Suprapubic skin (tissue), 4 donors: ENCODE measurements around the gene XRRA1. TPM values are rescaled to one million over a fixed set of nuclear protein-coding genes. Genes with fewer than 3 reads are reported as not detected.

ENCODE experiments used
- DNase-seq, 2 donors: peaks; one replicate each; pipeline ENCODE4 v3.0.0-alpha.2; 2019; ENCODE audit warnings: low spot score in 2 of 2
- H3K27ac ChIP-seq: fragments of 200-600 bp; sonication (generic); one replicate; pipeline ENCODE4 v1.5.1; 2019
- H3K27me3 ChIP-seq: fragments of 200-600 bp; sonication (generic); one replicate; pipeline ENCODE4 v1.5.1; 2019
- H3K36me3 ChIP-seq: fragments of 200-600 bp; sonication (generic); one replicate; pipeline ENCODE4 v1.5.1; 2019
- H3K4me1 ChIP-seq: fragments of 200-600 bp; sonication (generic); one replicate; pipeline ENCODE4 v1.5.1; 2019
- H3K4me3 ChIP-seq: fragments of 200-600 bp; sonication (generic); one replicate; pipeline ENCODE4 v1.5.1; 2019; ENCODE audit warnings: mild to moderate bottlenecking
- H3K9me3 ChIP-seq: fragments of 200-600 bp; sonication (generic); one replicate; pipeline ENCODE4 v1.5.1; 2019
- EP300 ChIP-seq: sonication (generic); formaldehyde crosslinking; IDR thresholded peaks from one replicate; pipeline ENCODE4 v1.6.1; 2017; ENCODE audit warnings: antibody characterized with exemption
- POLR2A ChIP-seq, 2 donors: fragments of 450-650 bp; IDR thresholded peaks; one replicate each; pipeline ENCODE4 v1.6.1; 2017; ENCODE audit warnings: antibody characterized with exemption in 2 of 2, mild to moderate bottlenecking in 2 of 2, moderate library complexity in 2 of 2
- POLR2AphosphoS5 ChIP-seq, 3 donors: sonication (generic); formaldehyde crosslinking; IDR thresholded peaks; one replicate each; pipeline ENCODE4 v1.6.1; 2017; ENCODE audit warnings: antibody characterized with exemption in 3 of 3
- WGBS: methylation state at CpG from one replicate; pipeline ENCODE4 v1.1.5; 2018; 5-methylcytosine and 5-hydroxymethylcytosine counted together
- total RNA-seq, 4 donors: library from RNA; depleted of rRNA; stranded (reverse); fragments of >200 nt; gene quantifications; one replicate each; pipeline ENCODE4 v1.1.0, GENCODE V29; 2016
- TF ChIP-seq, protein P1 (sequence below), 2 donors: fragments of 200-600 bp in 1 of 2; fragments of 450-650 bp in 1 of 2; sonication (generic) in 1 of 2; IDR thresholded peaks; one replicate each; pipeline ENCODE4 v1.5.1; 2016 to 2019; ENCODE audit warnings: antibody characterized with exemption in 2 of 2, mild to moderate bottlenecking in 1 of 2, moderate library complexity in 1 of 2

XRRA1 gene
- total RNA-seq, 4 donors from 2014 or later = 10.5 to 17.4 (median 13.7) TPM

DNA sequence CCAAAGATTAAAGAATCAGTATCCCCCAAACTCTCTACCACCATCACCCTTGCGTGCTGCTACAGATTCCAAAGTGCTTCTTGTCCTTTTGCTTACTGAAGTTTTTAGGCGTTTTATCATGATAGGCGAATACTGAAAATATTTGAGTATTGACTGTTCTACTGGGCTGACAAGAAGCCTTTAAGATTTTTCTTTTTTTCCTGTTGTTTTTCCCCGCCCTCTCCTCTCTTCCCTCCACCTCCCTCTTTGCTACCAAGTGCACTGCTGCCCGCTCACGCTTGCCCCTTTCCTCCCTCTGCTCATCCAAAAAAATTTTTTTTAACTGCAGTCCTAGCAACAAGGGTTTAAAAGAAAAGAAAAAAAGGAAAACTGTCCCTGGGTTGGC lies 854 bp upstream of the XRRA1 start:
- H3K9me3 ChIP-seq = no peaks in the 10 kb centered on the region
- peaks cover 4% of the 10 kb centered on the region for H3K36me3 ChIP-seq
- H3K4me3 ChIP-seq = peak overlapping the region; percentile 89
- no peaks in the 10 kb centered on the region for H3K27me3 ChIP-seq
- TF ChIP-seq POLR2AphosphoS5 (IDR thresholded peaks at IDR 0.05) = no peak
- TF ChIP-seq, protein P1, sequence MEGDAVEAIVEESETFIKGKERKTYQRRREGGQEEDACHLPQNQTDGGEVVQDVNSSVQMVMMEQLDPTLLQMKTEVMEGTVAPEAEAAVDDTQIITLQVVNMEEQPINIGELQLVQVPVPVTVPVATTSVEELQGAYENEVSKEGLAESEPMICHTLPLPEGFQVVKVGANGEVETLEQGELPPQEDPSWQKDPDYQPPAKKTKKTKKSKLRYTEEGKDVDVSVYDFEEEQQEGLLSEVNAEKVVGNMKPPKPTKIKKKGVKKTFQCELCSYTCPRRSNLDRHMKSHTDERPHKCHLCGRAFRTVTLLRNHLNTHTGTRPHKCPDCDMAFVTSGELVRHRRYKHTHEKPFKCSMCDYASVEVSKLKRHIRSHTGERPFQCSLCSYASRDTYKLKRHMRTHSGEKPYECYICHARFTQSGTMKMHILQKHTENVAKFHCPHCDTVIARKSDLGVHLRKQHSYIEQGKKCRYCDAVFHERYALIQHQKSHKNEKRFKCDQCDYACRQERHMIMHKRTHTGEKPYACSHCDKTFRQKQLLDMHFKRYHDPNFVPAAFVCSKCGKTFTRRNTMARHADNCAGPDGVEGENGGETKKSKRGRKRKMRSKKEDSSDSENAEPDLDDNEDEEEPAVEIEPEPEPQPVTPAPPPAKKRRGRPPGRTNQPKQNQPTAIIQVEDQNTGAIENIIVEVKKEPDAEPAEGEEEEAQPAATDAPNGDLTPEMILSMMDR (IDR thresholded peaks at IDR 0.05) = no peak
- no peak for TF ChIP-seq EP300
- TF ChIP-seq POLR2A (IDR thresholded peaks at IDR 0.05) = no peak
- H3K27ac ChIP-seq = peak overlapping the region; percentile 86
- peaks cover 43% of the 10 kb centered on the region for H3K4me1 ChIP-seq
- DNase-seq = no peak
- 0% methylated on average over 6 of the region's 6 CpGs for WGBS

DNA sequence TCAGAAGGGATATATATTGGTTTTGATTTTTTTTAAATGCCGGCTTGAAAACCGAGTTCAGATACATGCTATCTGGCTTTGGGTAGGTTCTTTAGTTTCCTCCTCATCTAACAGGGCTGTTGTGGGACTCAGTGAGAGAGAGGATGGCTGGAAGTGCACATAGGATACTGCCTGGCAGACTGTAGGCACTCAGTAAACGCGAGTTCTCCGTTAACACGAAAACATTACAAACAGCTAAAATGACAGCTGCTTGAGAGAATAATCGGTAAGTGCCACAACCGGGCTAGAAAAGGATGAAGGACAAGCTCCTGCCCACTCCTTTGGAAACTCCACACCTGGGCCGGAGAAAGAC lies 369 bp downstream of the XRRA1 start:
- H3K4me1 ChIP-seq = peaks cover 46% of the 10 kb centered on the region
- TF ChIP-seq POLR2A (IDR thresholded peaks at IDR 0.05) (no peak), POLR2AphosphoS5 (IDR thresholded peaks at IDR 0.05) (no peak), EP300 (no peak)
- TF ChIP-seq, protein P1 (IDR thresholded peaks at IDR 0.05) = no peak
- peak overlapping the region; percentile 89 for H3K4me3 ChIP-seq
- no peak for DNase-seq
- peak overlapping the region; percentile 86 for H3K27ac ChIP-seq
- 2% methylated on average over 9 of the region's 9 CpGs for WGBS
- H3K9me3 ChIP-seq = no peaks in the 10 kb centered on the region
- no peaks in the 10 kb centered on the region for H3K27me3 ChIP-seq
- H3K36me3 ChIP-seq = peaks cover 7% of the 10 kb centered on the region

DNA sequence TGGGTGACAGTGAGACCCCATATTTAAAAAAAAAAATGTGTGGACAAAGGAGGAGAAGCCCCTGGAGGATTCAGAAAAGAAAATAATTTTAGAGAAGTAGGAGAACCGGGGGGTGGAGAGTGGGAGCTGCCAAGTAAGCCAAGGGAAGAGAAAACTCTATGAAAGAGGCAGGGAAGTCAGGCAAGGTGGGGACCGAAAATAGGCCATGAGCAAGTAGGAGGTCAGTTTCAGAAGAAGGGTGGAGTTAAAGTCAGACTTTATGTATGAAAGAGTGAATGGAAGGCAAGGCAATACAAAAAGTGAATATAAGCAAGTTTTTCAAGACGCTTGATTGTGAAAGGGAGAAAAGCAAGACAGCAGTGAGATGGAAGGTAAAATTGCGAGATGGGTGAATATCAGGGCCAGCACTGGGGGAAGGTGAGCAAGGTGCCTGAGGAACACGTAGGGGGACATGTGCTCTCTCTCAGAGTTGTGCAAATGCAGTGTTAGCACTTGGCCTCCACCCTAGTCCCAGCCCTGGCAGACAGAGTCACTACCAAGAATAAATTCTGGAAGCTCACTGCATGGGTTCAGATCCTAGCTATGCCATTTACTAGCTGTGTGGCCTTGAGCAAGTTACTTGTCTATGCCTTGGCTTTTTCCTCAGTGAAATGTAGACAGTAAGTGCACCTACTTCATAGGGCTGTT lies 6.7 kb downstream of the XRRA1 start:
- Histone ChIP-seq H3K27me3 (no peaks in the 10 kb centered on the region), H3K36me3 (peaks cover 28% of the 10 kb centered on the region), H3K27ac (peak overlapping the region; percentile 18), H3K4me1 (peaks cover 9% of the 10 kb centered on the region), H3K4me3 (no peak overlapping the region), H3K9me3 (no peaks in the 10 kb centered on the region)
- no peak for DNase-seq
- 86% methylated on average over 5 of the region's 5 CpGs for WGBS
- TF ChIP-seq POLR2AphosphoS5 (IDR thresholded peaks at IDR 0.05) = no peak
- no peak for TF ChIP-seq EP300
- TF ChIP-seq, protein P1 (IDR thresholded peaks at IDR 0.05) = no peak
- TF ChIP-seq POLR2A (IDR thresholded peaks at IDR 0.05) = no peak

DNA sequence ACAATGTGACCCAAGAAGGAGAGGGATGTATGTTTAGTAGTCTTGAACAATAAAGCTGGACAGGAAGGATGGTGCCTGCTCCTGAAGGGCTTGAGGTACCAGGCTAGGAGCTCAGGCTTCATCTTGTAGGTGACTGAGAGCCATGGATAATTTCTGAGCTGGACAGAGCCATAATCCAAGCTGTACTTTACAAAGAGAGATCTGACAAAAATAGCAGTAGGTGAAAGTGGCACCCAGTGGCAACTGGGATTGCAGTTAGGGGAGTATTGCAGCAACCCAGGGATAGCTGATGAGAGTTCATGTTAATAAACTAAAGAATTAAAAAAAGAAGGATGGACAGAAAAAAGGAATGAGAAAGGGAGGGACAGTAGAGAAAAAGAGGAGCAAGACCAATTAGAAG lies 7.4 kb downstream of the XRRA1 start:
- Histone ChIP-seq H3K27me3 (no peaks in the 10 kb centered on the region), H3K27ac (no peak overlapping the region), H3K4me1 (peaks cover 9% of the 10 kb centered on the region), H3K4me3 (no peak overlapping the region), H3K36me3 (peaks cover 36% of the 10 kb centered on the region), H3K9me3 (no peaks in the 10 kb centered on the region)
- TF ChIP-seq POLR2AphosphoS5 (IDR thresholded peaks at IDR 0.05) (no peak), POLR2A (IDR thresholded peaks at IDR 0.05) (no peak), EP300 (no peak)
- TF ChIP-seq, protein P1 (IDR thresholded peaks at IDR 0.05) = no peak
- DNase-seq = no peak

DNA sequence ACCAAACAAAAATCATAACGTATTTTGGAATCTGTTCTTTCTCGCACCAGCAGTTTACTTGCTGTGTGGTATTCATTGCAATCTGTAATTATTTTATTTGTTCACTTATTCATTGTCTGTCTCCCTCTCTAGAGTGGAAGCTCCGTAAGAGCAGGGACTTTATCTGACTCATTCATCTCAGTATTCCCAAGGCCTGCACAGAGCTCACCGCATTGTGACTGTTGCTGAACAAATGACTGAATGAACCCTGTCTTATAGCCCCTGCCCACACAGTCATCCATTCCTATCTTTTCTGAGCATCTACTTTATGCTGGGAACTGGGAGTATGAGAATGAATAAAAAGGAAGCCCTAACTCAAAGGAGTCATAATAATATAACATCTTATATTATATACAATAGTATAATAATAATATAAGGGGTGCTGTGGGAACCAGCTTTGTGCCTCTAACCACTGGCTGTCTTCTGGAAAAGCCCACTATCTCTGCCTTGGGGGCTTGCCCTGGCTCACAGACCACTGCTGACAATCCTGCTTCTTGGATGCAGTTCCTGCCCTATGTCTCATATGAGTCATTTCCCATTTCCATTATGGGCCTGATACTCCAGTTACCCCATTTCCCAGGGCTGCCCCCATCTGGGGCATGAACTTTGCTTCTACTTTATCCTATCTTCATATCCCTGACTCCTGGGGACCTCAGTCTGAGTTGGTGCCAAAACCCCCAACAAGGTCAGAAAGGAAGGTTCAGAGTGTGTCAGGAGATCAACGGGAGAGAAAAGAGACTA lies 11.0 kb downstream of the XRRA1 start:
- no peak for DNase-seq
- Histone ChIP-seq H3K36me3 (peaks cover 61% of the 10 kb centered on the region), H3K4me3 (no peak overlapping the region), H3K9me3 (no peaks in the 10 kb centered on the region), H3K4me1 (peaks cover 6% of the 10 kb centered on the region), H3K27ac (no peak overlapping the region), H3K27me3 (no peaks in the 10 kb centered on the region)
- 91% methylated on average over 5 of the region's 5 CpGs for WGBS
- TF ChIP-seq EP300 = no peak
- TF ChIP-seq, protein P1 (IDR thresholded peaks at IDR 0.05) = no peak
- TF ChIP-seq POLR2A (IDR thresholded peaks at IDR 0.05) = no peak
- no peak for TF ChIP-seq POLR2AphosphoS5 (IDR thresholded peaks at IDR 0.05)
